Activated CD4-positive, alpha-beta T cell treated with anti-CD3 and anti-CD28 coated beads, Interleukin-2, amount 10 ng/mL, durations not matched to agents 24 days and 14 days (primary cell): ENCODE results near the gene KLK13. TPM values are rescaled to one million over a fixed set of nuclear protein-coding genes. Genes with fewer than 3 reads are reported as not detected.
A peak's percentile ranks its signal among the peaks of the same experiment; 100 is the strongest.

Source experiments
- DNase-seq: peaks from one replicate; pipeline ENCODE4 v3.0.0; 2022
- H3K27ac Mint-ChIP-seq: one replicate; pipeline ENCODE4 v1.8.0; 2022; ENCODE audit warnings: mild to moderate bottlenecking, mixed read lengths
- H3K27me3 Mint-ChIP-seq: one replicate; pipeline ENCODE4 v1.8.0; 2022; ENCODE audit warnings: mixed read lengths
- H3K36me3 Mint-ChIP-seq: one replicate; pipeline ENCODE4 v1.8.0; 2022; ENCODE audit warnings: low read depth, mild to moderate bottlenecking, mixed read lengths
- H3K4me1 Mint-ChIP-seq: one replicate; pipeline ENCODE4 v1.8.0; 2021; ENCODE audit warnings: mixed read lengths
- H3K4me3 Mint-ChIP-seq: one replicate; pipeline ENCODE4 v1.8.0; 2022; ENCODE audit warnings: mild to moderate bottlenecking, moderate library complexity, mixed read lengths
- H3K9me3 Mint-ChIP-seq: one replicate; pipeline ENCODE4 v1.8.0; 2021; ENCODE audit warnings: mixed read lengths
- intact Hi-C: fragments of 100-400 bp; cut with micrococcal nuclease; formaldehyde crosslinking; loops from one replicate; pipeline ENCODE4 v1.15.1; 2023
- total RNA-seq: library from RNA; stranded (reverse); gene quantifications from 2 replicates; pipeline ENCODE4 v1.2.3, GENCODE V29; 2022

KLK13 gene, protein sequence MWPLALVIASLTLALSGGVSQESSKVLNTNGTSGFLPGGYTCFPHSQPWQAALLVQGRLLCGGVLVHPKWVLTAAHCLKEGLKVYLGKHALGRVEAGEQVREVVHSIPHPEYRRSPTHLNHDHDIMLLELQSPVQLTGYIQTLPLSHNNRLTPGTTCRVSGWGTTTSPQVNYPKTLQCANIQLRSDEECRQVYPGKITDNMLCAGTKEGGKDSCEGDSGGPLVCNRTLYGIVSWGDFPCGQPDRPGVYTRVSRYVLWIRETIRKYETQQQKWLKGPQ
- not detected in 2 replicates for total RNA-seq

DNA sequence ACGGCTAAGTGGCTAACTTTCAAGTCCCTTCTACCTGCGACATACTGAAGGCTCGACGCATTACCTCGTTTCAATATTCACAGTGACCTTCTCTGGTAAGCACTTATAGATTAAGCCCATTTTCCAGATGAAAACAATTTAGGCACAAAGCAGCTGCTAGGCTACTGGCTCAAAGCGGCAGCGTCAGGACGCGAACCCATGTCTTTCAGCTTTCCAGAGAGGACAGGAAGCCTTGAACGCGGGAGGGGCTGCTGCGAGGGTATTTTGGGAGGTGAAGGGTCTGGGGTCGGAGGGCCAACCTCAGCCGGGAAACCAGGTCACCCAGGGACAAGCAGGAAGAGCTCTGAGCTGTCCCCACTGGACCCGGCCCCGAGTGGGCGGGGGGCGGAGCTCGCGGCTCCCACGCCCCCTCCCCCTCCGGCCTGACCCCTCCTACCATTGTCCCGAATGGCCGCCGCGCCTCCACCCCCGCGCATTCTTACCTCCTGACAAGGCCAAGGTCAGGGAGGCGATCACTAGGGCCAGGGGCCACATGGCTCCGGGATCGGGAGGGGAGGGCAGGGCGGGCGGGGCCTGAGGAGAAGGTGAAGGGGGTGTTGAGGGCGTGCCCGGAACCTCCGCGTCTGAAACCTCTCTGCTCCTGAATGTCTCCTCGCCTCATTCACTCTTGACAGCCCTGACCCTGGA, at the start of gene KLK13:
Gene KLK13 (minus strand): TSS at position 559 of the 687 bp plus-strand sequence. CDS start 25 bp downstream, at position 534.
- Mint-ChIP-seq H3K4me1 (no peaks in the 10 kb centered on the region), H3K36me3 (no peaks in the 10 kb centered on the region), H3K27ac (no peak within 1 kb of the TSS), H3K9me3 (peaks cover 9% of the 10 kb centered on the region), H3K4me3 (no peak within 1 kb of the TSS), H3K27me3 (peaks cover 21% of the 10 kb centered on the region)
- intact Hi-C loops = no loop called here
- DNase-seq = no peak

DNA sequence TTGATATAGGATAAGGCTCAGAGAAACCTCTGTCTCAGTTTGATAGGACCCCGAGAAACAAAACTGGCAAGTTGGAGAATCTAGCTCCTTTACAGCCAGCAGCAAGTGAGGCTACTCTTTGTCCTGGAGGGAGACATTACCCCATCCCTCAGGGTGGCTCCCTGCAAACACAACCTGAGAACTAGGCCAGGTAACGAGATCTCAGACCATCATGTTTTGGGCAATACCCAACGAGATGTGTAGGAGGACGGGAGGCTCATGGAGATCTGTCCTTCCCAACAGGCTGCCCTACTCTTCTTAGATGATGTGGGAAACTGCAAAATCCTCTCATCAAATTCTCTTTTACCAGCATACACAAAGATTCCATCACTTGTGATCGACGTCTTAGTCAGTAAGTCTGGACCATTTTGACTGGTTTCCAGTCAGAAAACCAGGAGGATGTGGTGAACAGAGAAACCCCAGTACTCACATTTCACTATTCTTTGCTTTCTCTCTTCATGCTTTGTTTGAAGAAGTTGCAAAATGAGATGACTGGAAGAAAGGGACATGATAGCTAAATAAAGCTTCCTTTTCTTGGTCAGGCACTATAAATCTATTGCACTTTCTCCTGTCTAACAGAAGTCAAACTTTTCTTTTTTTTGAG, 49.3 kb upstream of the KLK13 start:
- intact Hi-C loops = loop anchor here (2.0 to 5.0 kb wide), 2 partner anchors 143 to 335 kb away; no protein-coding TSS in a partner anchor
- H3K4me1 Mint-ChIP-seq = peaks cover 32% of the 10 kb centered on the region
- DNase-seq = peak; percentile 79

DNA sequence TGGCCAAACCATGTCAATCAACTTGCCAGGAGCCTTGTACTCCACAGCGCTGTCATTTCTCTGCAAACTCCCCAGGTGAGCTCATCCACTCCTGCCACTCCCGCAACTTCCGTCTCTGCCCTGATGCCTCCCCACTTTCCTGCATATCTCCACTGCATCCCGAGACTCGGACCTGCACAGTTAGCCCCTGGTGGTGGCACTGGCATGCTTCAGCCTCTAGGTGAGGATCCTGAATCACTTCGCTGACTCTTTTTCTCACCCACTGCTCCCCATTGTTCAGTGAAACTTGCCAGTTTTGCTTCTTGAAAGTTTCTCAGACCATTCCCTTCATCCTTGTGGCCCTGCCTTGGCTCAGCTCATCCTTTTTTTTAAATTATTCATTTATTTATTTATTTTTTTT, 46.7 kb upstream of the KLK13 start:
- peaks cover 6% of the 10 kb centered on the region for H3K36me3 Mint-ChIP-seq
- H3K4me3 Mint-ChIP-seq = no peak overlapping the region
- no peaks in the 10 kb centered on the region for H3K27me3 Mint-ChIP-seq
- H3K4me1 Mint-ChIP-seq = peaks cover 35% of the 10 kb centered on the region
- no peak for DNase-seq
- no peaks in the 10 kb centered on the region for H3K9me3 Mint-ChIP-seq
- intact Hi-C loops = loop anchor here (5.0 kb wide), 1 partner anchor 146 kb away; no protein-coding TSS in a partner anchor
- H3K27ac Mint-ChIP-seq = no peak overlapping the region

More for the DNA sequence above, 49.3 kb upstream of the KLK13 start:
- Mint-ChIP-seq H3K27me3 (peaks cover 7% of the 10 kb centered on the region), H3K9me3 (no peaks in the 10 kb centered on the region), H3K36me3 (peaks cover 2% of the 10 kb centered on the region), H3K27ac (peak overlapping the region; percentile 85), H3K4me3 (peak overlapping the region; percentile 34)

DNA sequence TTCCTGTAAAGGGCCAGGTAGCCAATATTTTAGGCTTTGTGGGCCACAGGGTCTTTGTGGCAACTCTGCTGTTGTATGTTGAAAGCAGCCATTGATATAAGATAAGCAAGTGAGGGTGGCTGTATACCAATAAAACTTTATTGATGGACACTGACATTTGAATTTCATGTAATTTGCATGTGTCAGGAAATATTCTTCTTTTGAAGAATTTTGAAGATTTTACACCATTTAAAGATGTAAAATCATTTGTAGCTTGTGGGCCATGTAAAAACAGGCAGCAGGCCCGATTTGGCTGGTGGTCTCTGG, 45.7 kb upstream of the KLK13 start:
- intact Hi-C loops = loop anchor here (5.0 kb wide), 1 partner anchor 147 kb away; no protein-coding TSS in a partner anchor
- Mint-ChIP-seq H3K4me3 (no peak overlapping the region), H3K36me3 (peaks cover 8% of the 10 kb centered on the region), H3K27ac (no peak overlapping the region), H3K9me3 (no peaks in the 10 kb centered on the region), H3K4me1 (peaks cover 34% of the 10 kb centered on the region), H3K27me3 (no peaks in the 10 kb centered on the region)
- DNase-seq = no peak

DNA sequence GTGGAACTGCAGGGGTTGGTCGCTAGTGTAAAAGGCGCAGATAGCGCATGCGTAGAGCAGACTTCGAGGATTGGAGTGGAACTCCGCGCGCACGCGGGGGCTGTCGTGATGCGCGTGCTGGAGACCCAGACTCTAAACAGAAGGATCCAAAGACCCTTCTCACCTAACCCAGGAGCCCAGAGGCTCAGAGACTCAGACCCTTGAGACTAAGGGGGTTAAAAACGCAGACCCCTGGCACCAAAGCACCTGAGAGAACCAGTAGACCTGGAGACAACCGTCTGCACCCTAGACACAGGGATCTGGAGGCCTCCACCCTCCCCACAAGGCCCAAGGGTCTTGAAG, 43.9 kb upstream of the KLK13 start:
- Mint-ChIP-seq H3K27ac (peak overlapping the region; percentile 93), H3K27me3 (no peaks in the 10 kb centered on the region), H3K4me3 (peak overlapping the region; percentile 87), H3K9me3 (no peaks in the 10 kb centered on the region), H3K36me3 (peaks cover 17% of the 10 kb centered on the region), H3K4me1 (peaks cover 24% of the 10 kb centered on the region)
- no peak for DNase-seq
- intact Hi-C loops = loop anchor here (1.0 to 10.0 kb wide), 5 partner anchors 259 to 597 kb away; partner anchors contain the start of genes CLDND2, ETFB and JOSD2

DNA sequence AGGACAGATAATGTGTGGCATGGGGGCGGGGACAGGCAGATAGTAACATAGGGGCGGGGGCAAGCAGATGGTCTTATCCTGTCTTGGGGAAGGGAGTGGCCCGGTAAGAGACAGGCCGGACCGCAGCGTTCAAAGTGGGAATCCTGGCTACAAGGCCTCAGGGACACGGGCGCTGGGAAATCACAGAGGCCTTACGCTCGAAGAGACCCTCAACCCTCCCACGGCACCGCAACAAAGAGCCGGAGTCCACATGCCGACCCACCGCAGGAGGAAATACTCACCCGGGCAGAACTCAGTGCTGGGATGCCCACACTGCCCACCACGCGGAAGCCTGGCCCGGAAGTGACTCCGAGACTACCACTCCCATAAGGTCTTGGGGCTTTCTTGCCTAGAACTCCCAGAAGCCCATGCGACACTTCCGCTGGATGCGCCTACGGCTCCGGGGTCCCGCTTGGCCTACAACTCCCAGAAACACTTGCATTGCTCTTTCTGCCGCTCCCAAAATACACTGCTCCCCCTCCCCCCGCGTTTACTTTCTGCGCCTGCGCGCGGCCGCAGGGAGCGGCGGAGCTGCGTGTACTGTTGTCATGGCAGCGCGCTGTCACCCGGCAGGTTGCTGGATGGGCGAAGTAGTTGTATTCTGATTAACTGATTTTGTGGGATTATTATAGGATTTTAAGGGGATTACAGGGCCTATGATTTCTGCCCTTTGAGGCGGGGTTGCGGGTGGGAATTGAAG, 43.3 kb upstream of the KLK13 start, which contains the start of gene CTU1:
Gene CTU1 (minus strand): TSS at position 344 of the 739 bp plus-strand sequence. CDS start 3,840 bp downstream, outside the sequence.
- DNase-seq = peak; percentile 99
- Mint-ChIP-seq H3K4me3 (peak within 1 kb of the TSS; percentile 87), H3K27me3 (no peaks in the 10 kb centered on the region), H3K4me1 (peaks cover 24% of the 10 kb centered on the region), H3K9me3 (no peaks in the 10 kb centered on the region), H3K36me3 (peaks cover 21% of the 10 kb centered on the region), H3K27ac (peak within 1 kb of the TSS; percentile 93)
- intact Hi-C loops = loop anchor here (1.0 to 10.0 kb wide), 5 partner anchors 259 to 597 kb away; partner anchors contain the start of genes CLDND2, ETFB and JOSD2

DNA sequence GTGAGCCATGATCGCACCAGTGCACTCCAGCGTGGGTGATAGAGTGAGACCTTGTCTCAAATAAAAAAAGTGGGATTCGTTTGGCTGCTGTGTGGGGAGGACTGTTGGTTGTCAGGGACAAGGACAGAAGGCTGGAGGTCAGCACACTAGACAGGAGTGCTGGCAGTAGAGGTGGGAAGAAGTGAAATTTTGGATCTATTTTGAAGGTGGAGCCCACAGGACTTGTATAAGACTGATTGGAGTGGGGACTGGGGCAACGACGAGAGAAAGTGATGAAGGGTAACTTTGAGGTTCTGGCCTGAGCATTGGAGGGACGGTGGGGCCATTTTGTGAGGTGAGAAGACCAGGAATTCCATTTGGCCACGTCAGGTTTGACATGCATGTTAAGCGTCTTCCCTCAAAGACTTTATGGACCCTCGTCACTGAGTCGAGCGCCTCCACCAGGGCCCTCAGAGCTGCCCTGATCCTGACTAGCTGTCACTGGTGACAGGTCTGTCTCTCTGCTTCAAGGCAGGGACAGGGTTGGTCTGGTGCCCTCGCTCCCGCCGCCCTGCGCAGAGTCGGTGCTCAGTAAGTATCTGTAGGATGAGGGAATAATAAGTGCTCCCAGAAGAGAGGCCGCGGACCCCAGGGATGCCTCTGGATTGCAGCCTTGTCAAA, 42.6 kb upstream of the KLK13 start:
- Mint-ChIP-seq H3K4me1 (peaks cover 26% of the 10 kb centered on the region), H3K36me3 (peaks cover 27% of the 10 kb centered on the region), H3K9me3 (no peaks in the 10 kb centered on the region), H3K4me3 (peak overlapping the region; percentile 87), H3K27ac (peak overlapping the region; percentile 93), H3K27me3 (no peaks in the 10 kb centered on the region)
- DNase-seq = peak; percentile 76
- intact Hi-C loops = loop anchor here (1.0 to 10.0 kb wide), 5 partner anchors 260 to 596 kb away; partner anchors contain the start of genes CLDND2, ETFB and JOSD2

DNA sequence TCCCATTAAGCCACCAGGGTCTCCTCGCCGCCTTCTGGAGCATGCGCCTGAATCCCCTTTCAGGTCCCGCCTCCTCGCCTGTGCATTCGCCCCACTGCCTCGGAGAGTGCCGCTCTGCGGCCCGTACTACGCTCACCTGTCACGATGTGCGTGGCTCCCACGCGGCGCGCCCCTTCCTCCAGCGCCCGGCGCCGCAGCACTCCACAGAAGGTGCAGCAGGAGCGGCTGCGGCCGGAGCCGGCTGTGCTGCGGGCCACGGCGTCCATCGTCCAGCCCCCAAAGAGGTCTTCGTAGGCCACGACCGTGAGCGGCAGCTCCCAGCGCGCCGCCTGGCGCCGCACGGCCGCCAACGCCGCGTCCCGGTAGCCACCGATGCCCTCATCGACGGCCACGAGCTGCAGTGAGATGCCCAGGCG, 39.0 kb upstream of the KLK13 start:
- intact Hi-C loops = loop anchor here (10.0 kb wide), 1 partner anchor 299 kb away; no protein-coding TSS in a partner anchor
- no peak overlapping the region for H3K4me3 Mint-ChIP-seq

DNA sequence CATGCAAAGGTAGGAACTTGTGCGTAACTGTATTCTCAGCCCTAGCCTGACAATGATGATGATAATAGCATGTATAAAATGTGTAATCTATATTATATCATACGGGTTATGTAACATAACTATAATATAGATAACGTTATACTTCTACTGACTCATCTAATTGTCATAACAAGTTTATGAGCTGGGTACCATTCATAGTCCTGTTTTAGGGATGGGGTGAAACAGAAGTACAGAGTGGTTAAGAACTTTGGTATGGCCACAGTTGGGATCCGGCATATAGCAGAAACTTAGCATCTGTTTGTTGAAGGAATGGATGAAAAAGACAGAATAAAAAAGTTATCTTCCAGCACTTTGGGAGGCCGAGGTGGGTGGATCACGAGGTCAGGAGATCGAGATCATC, 38.1 kb upstream of the KLK13 start:
- H3K27ac Mint-ChIP-seq = no peak overlapping the region
- DNase-seq = no peak
- no peaks in the 10 kb centered on the region for H3K27me3 Mint-ChIP-seq
- H3K36me3 Mint-ChIP-seq = peaks cover 39% of the 10 kb centered on the region
- no peak overlapping the region for H3K4me3 Mint-ChIP-seq
- peaks cover 35% of the 10 kb centered on the region for H3K4me1 Mint-ChIP-seq
- H3K9me3 Mint-ChIP-seq = no peaks in the 10 kb centered on the region
- intact Hi-C loops = loop anchor here (10.0 kb wide), 1 partner anchor 298 kb away; no protein-coding TSS in a partner anchor

More for the DNA sequence above, 39.0 kb upstream of the KLK13 start:
- Mint-ChIP-seq H3K27me3 (no peaks in the 10 kb centered on the region), H3K36me3 (peaks cover 39% of the 10 kb centered on the region), H3K9me3 (no peaks in the 10 kb centered on the region), H3K27ac (no peak overlapping the region), H3K4me1 (peaks cover 39% of the 10 kb centered on the region)
- DNase-seq = no peak

DNA sequence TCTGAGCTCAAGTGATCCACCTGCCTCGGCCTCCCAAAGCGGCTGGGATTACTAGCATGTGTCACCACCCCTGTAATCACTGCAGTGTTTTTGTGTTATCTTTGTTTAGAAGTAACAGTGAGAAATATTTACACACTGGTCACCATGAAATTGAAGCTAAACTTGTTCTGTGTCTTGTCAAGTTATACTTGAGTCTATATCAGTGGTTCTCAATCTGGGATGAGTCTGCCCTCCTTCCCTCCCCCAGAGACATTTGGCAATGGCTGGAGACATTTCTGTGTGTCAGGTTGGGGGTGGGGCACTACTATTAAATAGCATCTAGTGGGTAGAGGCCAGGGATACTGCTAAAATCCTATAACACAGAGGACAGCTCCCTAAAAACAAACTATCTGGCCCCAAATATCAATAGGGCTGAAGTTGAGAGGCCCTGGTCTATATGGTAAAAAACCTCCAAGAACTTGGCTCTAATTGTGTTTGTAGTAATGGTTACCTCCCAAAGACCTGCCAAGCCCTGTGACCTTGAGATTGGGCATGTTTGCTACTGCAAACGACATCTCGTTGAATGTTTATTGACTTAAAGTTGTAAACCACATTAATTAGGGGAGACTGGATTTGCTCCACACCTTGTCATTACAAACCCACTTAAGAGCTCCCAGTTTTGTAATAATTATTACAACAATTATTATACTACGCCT, 36.4 kb upstream of the KLK13 start:
- no peak for DNase-seq
- Mint-ChIP-seq H3K4me1 (peaks cover 35% of the 10 kb centered on the region), H3K4me3 (no peak overlapping the region), H3K27me3 (no peaks in the 10 kb centered on the region), H3K27ac (no peak overlapping the region), H3K36me3 (peaks cover 49% of the 10 kb centered on the region), H3K9me3 (no peaks in the 10 kb centered on the region)
- intact Hi-C loops = loop anchor here (10.0 kb wide), 1 partner anchor 297 kb away; no protein-coding TSS in a partner anchor

DNA sequence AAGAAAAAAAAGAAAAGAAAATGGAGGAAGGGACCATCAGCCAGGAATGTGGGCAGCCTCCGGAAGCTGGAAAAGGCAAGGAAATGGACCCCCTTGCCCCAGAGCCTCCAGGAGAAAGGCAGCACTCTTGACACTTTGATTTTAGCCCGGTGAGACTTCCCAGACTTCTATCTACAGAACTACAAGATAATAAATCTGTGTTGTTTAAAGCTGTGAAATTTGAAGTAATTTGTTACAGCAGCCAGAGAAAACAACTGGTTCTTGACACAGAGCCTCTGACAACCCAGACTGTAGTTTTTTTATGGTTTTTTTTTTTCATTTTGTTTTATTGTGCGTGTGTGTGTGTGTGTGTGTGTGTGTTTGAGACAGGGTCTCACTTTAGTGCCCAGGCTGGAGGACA, 35.7 kb upstream of the KLK13 start:
- no peak overlapping the region for H3K27ac Mint-ChIP-seq
- intact Hi-C loops = loop anchor here (10.0 kb wide), 1 partner anchor 296 kb away; no protein-coding TSS in a partner anchor
- no peaks in the 10 kb centered on the region for H3K9me3 Mint-ChIP-seq
- H3K36me3 Mint-ChIP-seq = peaks cover 47% of the 10 kb centered on the region
- DNase-seq = no peak
- H3K4me3 Mint-ChIP-seq = no peak overlapping the region
- H3K4me1 Mint-ChIP-seq = peaks cover 31% of the 10 kb centered on the region
- no peaks in the 10 kb centered on the region for H3K27me3 Mint-ChIP-seq

DNA sequence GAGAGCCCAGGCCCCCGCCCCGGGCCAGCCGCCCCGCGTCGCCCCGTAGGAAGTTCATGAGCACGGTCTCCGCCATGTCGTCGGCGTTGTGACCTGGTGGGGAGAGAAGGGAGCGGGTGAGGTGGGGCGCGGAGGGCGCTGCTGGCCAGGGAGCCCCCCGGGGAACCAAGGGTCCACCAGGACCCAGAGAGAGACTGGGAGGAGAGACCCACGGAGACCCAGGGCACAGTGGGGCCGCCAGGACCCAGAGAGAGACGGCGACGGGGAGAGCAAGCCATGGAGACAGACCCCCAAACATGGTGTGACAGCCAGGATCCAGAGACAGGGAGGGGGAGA, 34.1 kb upstream of the KLK13 start:
- intact Hi-C loops = loop anchor here (5.0 kb wide), 1 partner anchor 172 kb away; no protein-coding TSS in a partner anchor
- DNase-seq = no peak
- no peak overlapping the region for H3K27ac Mint-ChIP-seq
- H3K36me3 Mint-ChIP-seq = peaks cover 40% of the 10 kb centered on the region
- H3K4me3 Mint-ChIP-seq = no peak overlapping the region
- peaks cover 24% of the 10 kb centered on the region for H3K4me1 Mint-ChIP-seq
- H3K27me3 Mint-ChIP-seq = no peaks in the 10 kb centered on the region
- H3K9me3 Mint-ChIP-seq = no peaks in the 10 kb centered on the region
